Measurements from ENCODE around the gene ZCCHC12.
"Not testable (repeated sequence)": the region's sequence is repeated elsewhere in the genome, so short reads cannot be mapped to it uniquely, and the experiment has no call there.

The ZCCHC12 gene
- 0 to 1.3 (median 0.11) reads per million in 3 experiments for total RNA-seq

GRCh38 chrX:118823263-118824172, at the start of gene ZCCHC12:
TSS of gene ZCCHC12 (plus strand) at chrX:118823824. CDS start at chrX:118825245, 1,421 bp downstream.
- DNase-seq, result peak; percentile 17

GRCh38 chrX:118779581-118779980, 44.0 kb upstream of the ZCCHC12 start:
- DNase-seq, result no peak

DNA sequence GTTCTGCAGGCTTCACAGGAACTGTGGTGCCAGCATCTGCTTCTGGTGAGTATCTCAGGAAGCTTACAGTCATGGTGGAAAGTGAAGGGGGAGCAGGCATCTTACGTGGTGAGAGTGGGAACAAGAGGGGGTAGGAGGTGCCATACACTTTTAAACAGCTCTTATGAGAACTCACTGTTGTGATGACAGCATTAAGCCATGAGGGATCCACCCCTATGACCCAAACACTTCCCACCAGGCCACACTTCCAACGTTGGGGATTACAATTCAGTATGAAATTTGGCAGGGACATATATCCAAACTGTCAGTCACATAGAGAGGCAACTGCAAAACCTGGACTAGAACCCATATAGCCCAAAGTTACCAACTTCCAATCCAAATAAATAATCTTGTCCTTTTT, 43.1 kb upstream of the ZCCHC12 start:
- no peak for DNase-seq

DNA sequence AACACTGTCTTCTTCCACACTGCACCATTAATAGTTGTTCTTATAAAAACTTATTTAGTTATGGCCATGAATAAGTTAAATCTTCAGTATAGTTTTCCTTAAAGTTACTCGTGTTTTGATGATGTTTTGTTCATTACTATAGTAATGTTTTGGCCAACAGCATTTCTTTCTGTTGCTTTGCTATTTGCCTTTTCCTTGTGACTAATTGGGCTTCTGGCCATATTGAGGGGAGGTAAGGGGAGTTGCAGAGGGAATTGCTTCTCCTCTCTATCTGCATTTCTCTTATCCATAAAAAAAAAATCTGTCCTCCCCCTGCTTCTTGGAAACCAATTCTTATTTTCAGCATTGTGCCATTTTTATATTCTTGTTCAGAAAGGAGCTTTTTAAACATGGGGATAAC, 42.7 kb upstream of the ZCCHC12 start:
- no peak for DNase-seq

DNA sequence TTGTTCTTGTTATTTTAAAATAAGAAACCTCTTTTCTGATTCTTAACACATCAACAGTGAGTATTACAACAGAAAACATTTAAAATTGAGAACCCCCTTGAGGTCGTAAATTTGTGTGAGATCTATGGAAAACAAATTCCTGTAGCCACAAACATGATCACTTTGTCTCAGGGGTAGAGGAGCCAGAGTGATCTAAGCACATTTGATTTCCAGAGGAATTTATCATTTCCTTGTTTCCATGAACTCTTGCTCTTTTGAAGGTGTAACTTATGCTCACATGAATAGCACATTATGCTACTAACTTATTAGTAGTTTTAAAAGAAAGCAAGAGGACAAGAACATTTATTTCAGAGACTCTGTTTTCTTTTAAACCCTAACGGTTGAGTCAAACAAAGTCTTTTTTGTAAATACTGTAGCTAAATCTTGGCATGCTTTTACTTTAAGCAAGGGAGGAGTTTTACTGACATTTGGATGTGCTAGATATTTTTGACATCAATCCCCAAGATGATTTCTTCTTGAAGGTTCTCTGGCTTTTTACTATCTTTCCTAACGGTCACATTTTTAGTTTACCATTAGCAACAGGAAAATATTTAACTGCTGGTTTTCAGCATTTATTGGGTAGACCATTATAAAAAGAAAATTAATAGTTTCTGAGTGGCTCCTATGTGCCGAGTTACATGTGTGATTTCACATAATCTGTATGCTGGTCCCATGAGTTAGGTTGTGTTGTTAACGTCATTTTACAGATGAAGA, 27.9 kb upstream of the ZCCHC12 start:
- DNase-seq, result no peak

GRCh38 chrX:118802857-118803256, 20.8 kb upstream of the ZCCHC12 start:
- DNase-seq, result no peak

- no peak for DNase-seq
Measured at GRCh38 chrX:118807151-118808017, 16.2 kb upstream of the ZCCHC12 start.

GRCh38 chrX:118817257-118817656, 6.4 kb upstream of the ZCCHC12 start:
- DNase-seq, result not testable (repeated sequence)

DNA sequence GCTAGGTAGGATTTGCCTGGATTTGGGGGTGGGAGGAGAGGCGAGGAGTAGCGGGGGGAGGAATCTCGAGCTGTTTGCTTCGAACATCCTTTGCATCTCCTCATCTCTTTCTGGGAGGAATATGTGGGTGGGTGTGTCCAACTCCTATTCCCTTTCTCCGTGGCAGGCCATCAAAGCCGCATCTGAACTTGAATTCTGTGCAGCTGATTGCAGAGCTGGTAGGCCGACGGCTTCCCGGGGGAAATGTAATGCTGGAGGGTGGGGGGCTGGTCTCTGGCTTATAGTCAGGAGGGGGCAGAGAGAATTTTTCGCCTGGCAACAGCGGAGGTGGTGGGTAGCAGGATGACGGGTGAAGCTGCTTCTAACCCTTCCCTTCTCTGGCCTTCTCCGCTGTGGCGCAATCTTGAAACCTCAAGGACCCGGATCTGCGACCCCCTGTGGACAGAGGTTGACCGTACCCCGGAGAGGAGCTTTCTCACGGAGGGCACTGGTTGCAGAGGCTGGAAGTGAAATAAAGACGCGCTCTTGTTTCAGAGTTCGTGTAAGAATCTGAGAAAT, 628 bp downstream of the ZCCHC12 start:
- no peak for DNase-seq

- DNase-seq, result no peak
Measured at GRCh38 chrX:118825227-118825626, 1.6 kb downstream of the ZCCHC12 start.

DNA sequence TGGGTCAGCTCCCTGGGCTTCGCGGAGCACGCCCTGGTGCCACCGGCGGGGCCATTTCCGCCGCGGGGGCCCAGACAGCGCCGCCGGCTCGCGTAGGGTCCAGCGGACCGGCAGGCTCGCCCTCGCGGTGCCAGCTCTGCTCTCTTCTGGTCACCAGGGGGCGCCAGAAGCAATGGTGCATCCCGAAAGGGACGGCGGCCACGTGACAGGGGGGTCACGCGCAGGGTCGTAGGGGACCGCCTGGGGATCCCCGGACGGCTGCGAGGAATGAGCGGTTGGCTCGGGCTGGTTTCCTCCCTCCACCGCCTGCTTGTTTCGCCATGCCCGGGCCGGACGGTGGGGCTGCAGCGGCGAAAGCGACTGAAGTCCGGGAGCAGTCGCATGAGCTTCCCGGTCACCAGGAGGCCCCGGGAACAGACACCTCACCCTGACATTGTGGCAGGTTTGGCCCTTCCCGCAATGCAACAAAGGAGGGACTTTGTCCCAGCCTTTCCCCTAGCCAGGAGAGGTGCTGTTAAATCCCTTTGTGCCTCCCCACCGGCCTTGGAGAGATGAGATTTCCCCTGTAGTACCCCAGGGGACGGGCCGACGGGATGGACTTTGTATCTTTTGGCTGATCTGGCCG, 15.8 kb downstream of the ZCCHC12 start:
- peak; percentile 13 for DNase-seq

DNA sequence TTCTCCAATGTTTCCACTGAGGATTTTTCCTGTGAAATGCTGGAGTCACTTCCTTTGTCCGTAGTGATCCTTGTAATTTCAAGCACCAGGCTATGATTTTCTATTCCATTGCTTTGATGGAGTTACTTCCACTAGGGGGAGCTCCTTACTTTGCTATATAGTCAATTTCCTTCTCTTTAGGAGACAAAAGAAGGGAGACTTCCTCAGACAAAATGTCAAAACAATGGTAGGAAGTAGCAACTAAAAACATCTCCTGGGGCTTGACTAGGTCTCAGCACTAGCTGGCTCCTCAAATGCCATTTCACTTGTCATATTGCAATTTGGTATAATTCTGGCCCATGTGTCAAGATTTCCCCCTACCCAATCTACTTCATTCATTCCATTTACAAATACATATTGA, 24.1 kb downstream of the ZCCHC12 start:
- DNase-seq, result peak; percentile 30

DNA sequence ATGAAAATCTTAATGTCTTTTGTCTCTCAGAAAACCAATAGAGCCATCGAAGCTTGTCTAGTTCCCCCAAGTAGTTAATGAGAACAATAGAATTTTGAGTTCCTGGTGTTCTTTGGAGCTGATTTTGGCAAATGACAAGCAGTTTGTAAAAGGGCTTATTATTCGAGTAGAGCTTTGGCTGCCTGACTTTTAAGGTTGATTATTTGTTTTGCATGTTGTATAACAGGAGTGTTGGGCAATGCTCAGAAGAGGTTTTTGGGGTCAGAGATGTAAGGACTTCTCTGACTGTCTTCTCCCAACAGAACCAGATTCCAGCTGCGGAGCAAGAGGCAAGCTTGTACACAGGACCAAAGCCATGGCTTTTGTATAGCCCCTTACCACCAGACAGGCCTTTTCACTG, 30.0 kb downstream of the ZCCHC12 start:
- no peak for DNase-seq

GRCh38 chrX:118855681-118856310, 32.2 kb downstream of the ZCCHC12 start:
- no peak for DNase-seq

GRCh38 chrX:118857006-118857405, 33.4 kb downstream of the ZCCHC12 start:
- DNase-seq, result no peak

DNA sequence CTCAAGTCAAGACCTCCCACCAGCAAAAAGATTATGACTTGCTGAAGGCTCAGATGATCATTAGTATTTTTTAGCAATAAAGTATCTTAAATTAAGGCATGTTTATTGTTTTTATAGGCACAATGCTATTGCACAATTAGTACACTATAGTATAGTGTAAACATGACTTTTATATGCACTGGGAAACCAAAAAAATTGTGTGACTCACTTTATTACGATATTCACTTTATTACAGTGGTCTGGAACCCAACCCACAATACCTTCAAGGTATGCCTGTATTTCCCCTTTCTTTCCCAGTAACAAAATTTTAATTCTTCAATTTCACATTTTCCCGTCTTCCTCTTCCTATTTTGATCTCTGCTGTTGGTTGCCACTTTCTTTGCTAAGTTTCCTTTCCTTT, 37.7 kb downstream of the ZCCHC12 start:
- DNase-seq, result no peak

GRCh38 chrX:118862091-118862490, 38.5 kb downstream of the ZCCHC12 start:
- no peak for DNase-seq

- DNase-seq, result no peak
Measured at GRCh38 chrX:118862979-118863378, 39.4 kb downstream of the ZCCHC12 start.

DNA sequence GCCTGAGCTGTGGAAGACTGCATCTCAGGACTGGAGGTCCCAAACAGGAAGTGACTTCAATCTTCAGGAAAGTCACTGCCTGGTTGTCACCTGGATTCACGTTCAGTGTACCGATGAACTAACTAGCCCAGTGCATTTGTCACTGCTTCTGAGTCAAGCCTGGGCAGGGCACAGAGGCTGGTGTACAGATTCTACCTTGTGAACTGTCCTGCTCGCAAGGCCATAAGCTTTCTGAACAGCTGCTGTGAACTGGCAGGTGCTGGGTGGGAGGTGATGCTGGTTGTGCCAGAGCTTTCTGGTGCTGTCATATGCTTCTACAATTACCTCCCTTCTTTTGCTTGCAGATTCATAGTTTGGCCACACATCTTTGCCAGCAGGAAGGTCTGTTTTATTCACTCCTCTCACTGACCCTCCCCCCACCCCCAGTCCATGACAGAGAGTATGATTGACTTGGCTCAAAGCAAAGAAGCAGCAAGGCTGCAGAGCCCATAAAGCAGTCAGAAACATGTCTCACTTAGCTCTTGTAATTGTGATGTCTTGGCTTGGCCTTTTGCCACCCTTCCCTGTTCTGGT, 40.5 kb downstream of the ZCCHC12 start:
- no peak for DNase-seq

- no peak for DNase-seq
Measured at GRCh38 chrX:118865231-118865630, 41.6 kb downstream of the ZCCHC12 start.

- no peak for DNase-seq
Measured at GRCh38 chrX:118867251-118867650, 43.6 kb downstream of the ZCCHC12 start.

Measured in central memory CD4-positive, alpha-beta T cell (primary cell).